Neutrophil (primary cell): ENCODE data around the gene HIRIP3.

Experiments used
- H3K27ac ChIP-seq: fragments of 200-600 bp; sonication (generic); 2 replicates; pipeline ENCODE4 v1.5.1; 2016; ENCODE audit warnings: mild to moderate bottlenecking, moderate library complexity
- H3K27me3 ChIP-seq: fragments of 200-600 bp; sonication (generic); 2 replicates; pipeline ENCODE4 v1.6.0; 2016; ENCODE audit warnings: mild to moderate bottlenecking
- H3K36me3 ChIP-seq: fragments of 200-600 bp; sonication (generic); 2 replicates; pipeline ENCODE4 v1.5.1; 2017
- H3K4me1 ChIP-seq, 2 experiments: fragments of 200-600 bp in 1 of 2; sonication (generic) in 1 of 2; 1 replicate in 1 of 2; 2 replicates in 1 of 2; pipeline versions ENCODE4 v1.5.1 to v1.6.1; 2013 to 2016; ENCODE audit warnings: low read depth in 1 of 2, low read length in 1 of 2, mild to moderate bottlenecking in 1 of 2, moderate library complexity in 1 of 2; ENCODE audit not compliant: control insufficient read depth in 1 of 2, insufficient read depth in 1 of 2
- H3K4me3 ChIP-seq, 2 experiments: fragments of 200-600 bp in 1 of 2; sonication (generic) in 1 of 2; 1 replicate in 1 of 2; 2 replicates in 1 of 2; pipeline ENCODE4 v1.5.1; 2013 to 2016; ENCODE audit warnings: low read depth in 1 of 2, low read length in 1 of 2, mild to moderate bottlenecking in 1 of 2, moderate library complexity in 1 of 2
- H3K9me3 ChIP-seq: fragments of 200-600 bp; sonication (generic); 2 replicates; pipeline ENCODE4 v1.5.1; 2016
- CTCF ChIP-seq: fragments of 200-600 bp; sonication (generic); IDR thresholded peaks from 2 replicates; pipeline ENCODE4 v1.5.1; 2016; ENCODE audit warnings: antibody characterized with exemption

Gene HIRIP3

GRCh38 chr16:29959293-29959692 lies 36.1 kb downstream of the HIRIP3 start:
- Histone ChIP-seq H3K36me3 (no peaks in the 10 kb centered on the region), H3K27me3 (no peaks in the 10 kb centered on the region), H3K27ac (no peak overlapping the region), H3K4me3 (no peak overlapping the region), H3K4me1 (peaks cover 8 to 16% of the 10 kb centered on the region in 2 experiments), H3K9me3 (no peaks in the 10 kb centered on the region)
- no peak for TF ChIP-seq CTCF

- TF ChIP-seq CTCF, result no peak
- no peak overlapping the region for H3K4me3 ChIP-seq
- H3K27me3 ChIP-seq, result no peaks in the 10 kb centered on the region
- peaks cover 8 to 16% of the 10 kb centered on the region in 2 experiments for H3K4me1 ChIP-seq
- H3K9me3 ChIP-seq, result no peaks in the 10 kb centered on the region
- no peaks in the 10 kb centered on the region for H3K36me3 ChIP-seq
- H3K27ac ChIP-seq, result no peak overlapping the region
These were observed 36.7 kb downstream of the HIRIP3 start for GRCh38 chr16:29958756-29959155.

- H3K9me3 ChIP-seq, result no peaks in the 10 kb centered on the region
- H3K36me3 ChIP-seq, result no peaks in the 10 kb centered on the region
- no peak overlapping the region for H3K4me3 ChIP-seq
- no peak for TF ChIP-seq CTCF
- H3K27me3 ChIP-seq, result no peaks in the 10 kb centered on the region
- H3K4me1 ChIP-seq, result no peaks in the 10 kb centered on the region
- H3K27ac ChIP-seq, result no peak overlapping the region
These were observed 43.6 kb downstream of the HIRIP3 start for GRCh38 chr16:29951625-29952365.

- Histone ChIP-seq H3K36me3 (no peaks in the 10 kb centered on the region), H3K27ac (no peak overlapping the region), H3K9me3 (no peaks in the 10 kb centered on the region), H3K4me3 (no peak overlapping the region), H3K4me1 (no peaks in the 10 kb centered on the region), H3K27me3 (no peaks in the 10 kb centered on the region)
- no peak for TF ChIP-seq CTCF
These were observed 44.5 kb downstream of the HIRIP3 start for GRCh38 chr16:29950806-29951461.

- Histone ChIP-seq H3K27me3 (no peaks in the 10 kb centered on the region), H3K27ac (no peak overlapping the region), H3K9me3 (no peaks in the 10 kb centered on the region), H3K4me3 (no peak overlapping the region), H3K36me3 (no peaks in the 10 kb centered on the region), H3K4me1 (no peaks in the 10 kb centered on the region)
- TF ChIP-seq CTCF, result no peak
These were observed 47.5 kb downstream of the HIRIP3 start for GRCh38 chr16:29947897-29948296.
